Neural progenitor cell (in vitro differentiated cells): Measurements from ENCODE around the gene ZNF689. TPM values are rescaled to one million over a fixed set of nuclear protein-coding genes. Genes with fewer than 3 reads are reported as not detected.

Experiments used
- DNase-seq: peaks from one replicate; pipeline ENCODE4 v3.0.0-alpha.2; 2016; ENCODE audit warnings: low spot score
- H2AFZ ChIP-seq: fragments of 200-600 bp; sonication (generic); replicated peaks from 2 replicates; pipeline ENCODE4 v1.6.1; 2016; ENCODE audit warnings: antibody characterized with exemption
- H3F3A ChIP-seq: fragments of 200-600 bp; sonication (generic); 2 replicates; pipeline ENCODE4 v1.6.1; 2016; ENCODE audit warnings: antibody characterized with exemption, low read depth
- H3K27ac ChIP-seq: fragments of 200-600 bp; sonication (generic); 2 replicates; pipeline ENCODE4 v1.5.1; 2016; ENCODE audit warnings: mild to moderate bottlenecking
- H3K27me3 ChIP-seq: fragments of 200-600 bp; sonication (generic); 2 replicates; pipeline ENCODE4 v1.6.1; 2016; ENCODE audit warnings: mild to moderate bottlenecking, moderate library complexity
- H3K36me3 ChIP-seq: fragments of 200-600 bp; sonication (generic); 2 replicates; pipeline ENCODE4 v1.5.1; 2016
- H3K4me1 ChIP-seq: fragments of 200-600 bp; sonication (generic); 2 replicates; pipeline ENCODE4 v1.6.1; 2016; ENCODE audit warnings: mixed run types
- H3K4me2 ChIP-seq: fragments of 200-600 bp; sonication (generic); 2 replicates; pipeline ENCODE4 v1.6.1; 2016
- H3K4me3 ChIP-seq: fragments of 200-600 bp; sonication (generic); 2 replicates; pipeline ENCODE4 v1.5.1; 2016
- H3K79me2 ChIP-seq: fragments of 200-600 bp; sonication (generic); 2 replicates; pipeline ENCODE4 v1.6.1; 2016; ENCODE audit warnings: low read depth
- H3K9ac ChIP-seq: fragments of 200-600 bp; sonication (generic); 2 replicates; pipeline ENCODE4 v1.6.1; 2016
- H3K9me3 ChIP-seq: fragments of 200-600 bp; sonication (generic); 2 replicates; pipeline ENCODE4 v1.5.1; 2016; ENCODE audit warnings: low read depth
- H4K20me1 ChIP-seq: fragments of 200-600 bp; sonication (generic); 2 replicates; pipeline ENCODE4 v1.6.1; 2016; ENCODE audit warnings: low read depth
- H3K27ac Mint-ChIP-seq: 3 replicates; pipeline ENCODE4 v1.8.0; 2021; ENCODE audit warnings: mixed read lengths
- H3K27me3 Mint-ChIP-seq: 2 replicates; pipeline ENCODE4 v1.8.0; 2022; ENCODE audit warnings: low read depth, mild to moderate bottlenecking, inconsistent platforms, moderate library complexity, mixed read lengths; ENCODE audit not compliant: insufficient read depth
- H3K36me3 Mint-ChIP-seq: 3 replicates; pipeline ENCODE4 v1.8.0; 2021; ENCODE audit warnings: mixed read lengths
- H3K4me1 Mint-ChIP-seq: 3 replicates; pipeline ENCODE4 v1.8.0; 2021; ENCODE audit warnings: mixed read lengths
- H3K4me3 Mint-ChIP-seq: 3 replicates; pipeline ENCODE4 v1.8.0; 2021; ENCODE audit warnings: mild to moderate bottlenecking, moderate library complexity, mixed read lengths
- H3K9me3 Mint-ChIP-seq: 3 replicates; pipeline ENCODE4 v1.8.0; 2020; ENCODE audit warnings: mixed read lengths
- EZH2 ChIP-seq: fragments of 200-600 bp; sonication (generic); IDR thresholded peaks from 2 replicates; pipeline ENCODE4 v1.6.1; 2017; ENCODE audit warnings: antibody characterized with exemption, mild to moderate bottlenecking, moderate library complexity
- EZH2phosphoT487 ChIP-seq: fragments of 200-600 bp; sonication (generic); IDR thresholded peaks from 2 replicates; pipeline ENCODE4 v1.6.1; 2017; ENCODE audit warnings: antibody characterized with exemption
- total RNA-seq: library from RNA; depleted of rRNA; stranded (reverse); fragments of >200 nt; gene quantifications from 2 replicates; pipeline ENCODE4 v1.2.3, GENCODE V29; 2015; ENCODE audit warnings: low replicate concordance
- TF ChIP-seq, protein P1 (sequence below): fragments of 200-600 bp; sonication (generic); IDR thresholded peaks from 2 replicates; pipeline ENCODE4 v1.5.1; 2017; ENCODE audit warnings: antibody characterized with exemption, mild to moderate bottlenecking

The ZNF689 gene
- total RNA-seq, 1 donor from 2014 or later, result 9.2 TPM

DNA sequence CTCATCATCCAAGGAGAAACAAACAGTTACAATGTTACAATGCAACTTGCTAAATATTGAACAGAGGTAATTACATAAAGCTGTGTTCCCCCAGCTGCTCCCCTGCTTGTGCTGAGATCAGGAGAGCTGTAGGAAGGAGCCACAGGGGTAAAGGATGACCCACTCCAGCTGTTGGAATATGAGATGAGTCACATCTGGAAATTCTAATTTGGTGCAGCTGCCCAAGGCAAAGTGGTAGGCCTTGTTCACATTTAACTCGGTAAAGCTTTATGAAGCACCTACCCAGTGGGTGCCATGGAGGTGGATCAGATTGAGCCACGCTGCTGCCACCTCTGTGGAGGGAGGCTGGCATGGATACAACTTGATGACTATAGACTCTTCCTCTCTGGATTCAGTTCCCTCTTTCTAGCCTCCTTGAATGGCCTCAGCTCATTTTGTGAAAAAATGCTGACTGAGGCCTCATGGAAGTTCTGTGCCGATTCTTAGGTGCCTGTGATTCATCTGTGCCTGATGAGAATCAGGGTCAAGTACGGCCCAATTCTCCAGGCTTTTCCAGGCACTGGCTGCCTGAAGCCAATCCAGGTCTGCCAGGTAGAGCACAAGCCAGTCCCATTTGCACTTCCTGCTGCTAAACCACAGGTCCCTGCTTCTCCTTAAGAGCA, 7.4 kb downstream of the ZNF689 start:
- no peaks in the 10 kb centered on the region for H4K20me1 ChIP-seq
- H3K4me2 ChIP-seq, result no peak overlapping the region
- Mint-ChIP-seq H3K9me3 (peaks cover 4% of the 10 kb centered on the region), H3K36me3 (peaks cover 29% of the 10 kb centered on the region), H3K4me3 (no peak overlapping the region), H3K27ac (no peak overlapping the region), H3K4me1 (no peaks in the 10 kb centered on the region), H3K27me3 (no peaks in the 10 kb centered on the region)
- H3K27ac ChIP-seq, result no peak overlapping the region
- TF ChIP-seq EZH2phosphoT487, result no peak
- TF ChIP-seq EZH2, result no peak
- TF ChIP-seq, protein P1, sequence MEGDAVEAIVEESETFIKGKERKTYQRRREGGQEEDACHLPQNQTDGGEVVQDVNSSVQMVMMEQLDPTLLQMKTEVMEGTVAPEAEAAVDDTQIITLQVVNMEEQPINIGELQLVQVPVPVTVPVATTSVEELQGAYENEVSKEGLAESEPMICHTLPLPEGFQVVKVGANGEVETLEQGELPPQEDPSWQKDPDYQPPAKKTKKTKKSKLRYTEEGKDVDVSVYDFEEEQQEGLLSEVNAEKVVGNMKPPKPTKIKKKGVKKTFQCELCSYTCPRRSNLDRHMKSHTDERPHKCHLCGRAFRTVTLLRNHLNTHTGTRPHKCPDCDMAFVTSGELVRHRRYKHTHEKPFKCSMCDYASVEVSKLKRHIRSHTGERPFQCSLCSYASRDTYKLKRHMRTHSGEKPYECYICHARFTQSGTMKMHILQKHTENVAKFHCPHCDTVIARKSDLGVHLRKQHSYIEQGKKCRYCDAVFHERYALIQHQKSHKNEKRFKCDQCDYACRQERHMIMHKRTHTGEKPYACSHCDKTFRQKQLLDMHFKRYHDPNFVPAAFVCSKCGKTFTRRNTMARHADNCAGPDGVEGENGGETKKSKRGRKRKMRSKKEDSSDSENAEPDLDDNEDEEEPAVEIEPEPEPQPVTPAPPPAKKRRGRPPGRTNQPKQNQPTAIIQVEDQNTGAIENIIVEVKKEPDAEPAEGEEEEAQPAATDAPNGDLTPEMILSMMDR, result no peak
- no peaks in the 10 kb centered on the region for H3K36me3 ChIP-seq
- H3K9me3 ChIP-seq, result no peaks in the 10 kb centered on the region
- peaks cover 10% of the 10 kb centered on the region for H3K79me2 ChIP-seq
- peaks cover 13% of the 10 kb centered on the region for H3F3A ChIP-seq
- H3K4me1 ChIP-seq, result no peaks in the 10 kb centered on the region
- no peak for DNase-seq
- no peak overlapping the region for H3K4me3 ChIP-seq
- H3K27me3 ChIP-seq, result no peaks in the 10 kb centered on the region
- H2AFZ ChIP-seq, result no peak overlapping the region
- no peak overlapping the region for H3K9ac ChIP-seq

DNA sequence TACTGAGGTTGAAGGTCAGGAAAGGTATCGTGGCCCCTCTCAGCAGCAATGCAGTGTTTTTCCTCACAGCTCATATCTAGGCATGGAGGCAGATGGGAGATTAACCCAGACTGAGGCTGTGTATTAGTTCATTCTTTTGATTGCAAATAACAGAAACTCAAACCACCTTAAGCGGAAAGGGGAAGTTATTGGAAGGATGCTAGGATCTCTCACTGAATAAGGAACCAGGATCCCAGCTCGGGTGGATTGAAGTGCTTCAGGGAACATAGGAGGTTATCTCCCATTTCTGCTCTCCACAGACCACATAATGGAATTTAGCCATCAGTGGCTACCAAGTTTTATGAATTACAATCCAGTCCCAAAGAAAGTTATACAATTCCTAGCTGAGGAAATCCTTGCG, 8.2 kb downstream of the ZNF689 start:
- no peak overlapping the region for H2AFZ ChIP-seq
- Mint-ChIP-seq H3K9me3 (peaks cover 4% of the 10 kb centered on the region), H3K36me3 (peaks cover 28% of the 10 kb centered on the region), H3K4me1 (no peaks in the 10 kb centered on the region), H3K4me3 (no peak overlapping the region), H3K27ac (no peak overlapping the region), H3K27me3 (no peaks in the 10 kb centered on the region)
- no peak for DNase-seq
- no peaks in the 10 kb centered on the region for H4K20me1 ChIP-seq
- H3K36me3 ChIP-seq, result no peaks in the 10 kb centered on the region
- H3K9ac ChIP-seq, result no peak overlapping the region
- no peak overlapping the region for H3K4me3 ChIP-seq
- no peaks in the 10 kb centered on the region for H3K27me3 ChIP-seq
- no peaks in the 10 kb centered on the region for H3K9me3 ChIP-seq
- H3K79me2 ChIP-seq, result peaks cover 8% of the 10 kb centered on the region
- H3K27ac ChIP-seq, result no peak overlapping the region
- TF ChIP-seq, protein P1, result no peak
- TF ChIP-seq EZH2 (no peak), EZH2phosphoT487 (no peak)
- H3K4me2 ChIP-seq, result no peak overlapping the region
- H3K4me1 ChIP-seq, result no peaks in the 10 kb centered on the region
- peaks cover 13% of the 10 kb centered on the region for H3F3A ChIP-seq

DNA sequence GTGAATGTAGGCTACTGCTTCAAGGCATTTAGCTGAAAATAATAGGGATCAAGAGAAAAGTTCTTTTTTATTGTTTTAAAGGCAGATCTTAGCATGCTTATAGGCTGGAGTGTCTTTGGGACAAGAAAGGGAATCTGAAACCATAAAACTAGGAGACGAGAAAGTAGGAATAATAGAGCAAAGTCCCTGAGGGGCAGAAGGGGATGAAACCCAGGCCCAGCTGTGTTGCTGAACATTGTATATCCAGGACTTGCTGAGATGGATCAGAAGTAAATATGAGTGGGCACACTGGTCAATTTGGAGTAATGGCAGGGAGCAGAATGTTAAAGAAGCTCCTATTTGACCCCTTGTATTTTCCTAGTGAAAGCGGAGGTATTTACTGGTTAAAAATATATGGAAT, 9.3 kb downstream of the ZNF689 start:
- Histone ChIP-seq H3K79me2 (no peaks in the 10 kb centered on the region), H3F3A (peaks cover 13% of the 10 kb centered on the region), H3K4me2 (no peak overlapping the region), H3K9ac (no peak overlapping the region), H3K4me3 (no peak overlapping the region), H3K4me1 (no peaks in the 10 kb centered on the region), H2AFZ (no peak overlapping the region), H3K27me3 (no peaks in the 10 kb centered on the region), H4K20me1 (no peaks in the 10 kb centered on the region), H3K36me3 (no peaks in the 10 kb centered on the region), H3K27ac (no peak overlapping the region), H3K9me3 (no peaks in the 10 kb centered on the region)
- TF ChIP-seq EZH2 (no peak), EZH2phosphoT487 (no peak)
- TF ChIP-seq, protein P1, result no peak
- Mint-ChIP-seq H3K4me1 (no peaks in the 10 kb centered on the region), H3K27ac (no peak overlapping the region), H3K4me3 (no peak overlapping the region), H3K36me3 (peaks cover 26% of the 10 kb centered on the region), H3K27me3 (no peaks in the 10 kb centered on the region), H3K9me3 (peaks cover 4% of the 10 kb centered on the region)
- DNase-seq, result no peak
